Measurements from ENCODE around the gene CCDC149.

Gene CCDC149

DNA sequence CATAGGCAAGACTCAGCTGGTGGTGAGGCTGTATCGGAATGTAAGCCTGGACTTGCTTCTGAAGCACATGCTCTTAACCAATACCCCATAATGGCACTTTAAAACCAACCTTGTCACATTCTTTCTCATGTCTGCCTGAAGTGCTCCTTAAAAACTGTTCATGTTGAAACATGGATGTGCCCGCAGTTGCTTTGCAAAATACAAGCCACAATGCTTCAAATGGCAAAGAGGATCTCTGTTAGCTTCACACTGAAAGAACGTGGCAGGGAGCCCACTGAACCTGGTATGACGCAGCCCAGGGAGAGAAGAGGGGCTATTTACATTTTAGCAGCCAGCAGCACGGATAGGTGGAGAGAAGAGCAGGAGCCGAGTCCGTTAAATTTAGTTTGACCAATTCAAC, 88.1 kb downstream of the CCDC149 start:
- no peak overlapping the region for H3K4me3 ChIP-seq (replicated peaks; ENCODE audit: insufficient read depth, low read length)
- TF ChIP-seq, protein P1, sequence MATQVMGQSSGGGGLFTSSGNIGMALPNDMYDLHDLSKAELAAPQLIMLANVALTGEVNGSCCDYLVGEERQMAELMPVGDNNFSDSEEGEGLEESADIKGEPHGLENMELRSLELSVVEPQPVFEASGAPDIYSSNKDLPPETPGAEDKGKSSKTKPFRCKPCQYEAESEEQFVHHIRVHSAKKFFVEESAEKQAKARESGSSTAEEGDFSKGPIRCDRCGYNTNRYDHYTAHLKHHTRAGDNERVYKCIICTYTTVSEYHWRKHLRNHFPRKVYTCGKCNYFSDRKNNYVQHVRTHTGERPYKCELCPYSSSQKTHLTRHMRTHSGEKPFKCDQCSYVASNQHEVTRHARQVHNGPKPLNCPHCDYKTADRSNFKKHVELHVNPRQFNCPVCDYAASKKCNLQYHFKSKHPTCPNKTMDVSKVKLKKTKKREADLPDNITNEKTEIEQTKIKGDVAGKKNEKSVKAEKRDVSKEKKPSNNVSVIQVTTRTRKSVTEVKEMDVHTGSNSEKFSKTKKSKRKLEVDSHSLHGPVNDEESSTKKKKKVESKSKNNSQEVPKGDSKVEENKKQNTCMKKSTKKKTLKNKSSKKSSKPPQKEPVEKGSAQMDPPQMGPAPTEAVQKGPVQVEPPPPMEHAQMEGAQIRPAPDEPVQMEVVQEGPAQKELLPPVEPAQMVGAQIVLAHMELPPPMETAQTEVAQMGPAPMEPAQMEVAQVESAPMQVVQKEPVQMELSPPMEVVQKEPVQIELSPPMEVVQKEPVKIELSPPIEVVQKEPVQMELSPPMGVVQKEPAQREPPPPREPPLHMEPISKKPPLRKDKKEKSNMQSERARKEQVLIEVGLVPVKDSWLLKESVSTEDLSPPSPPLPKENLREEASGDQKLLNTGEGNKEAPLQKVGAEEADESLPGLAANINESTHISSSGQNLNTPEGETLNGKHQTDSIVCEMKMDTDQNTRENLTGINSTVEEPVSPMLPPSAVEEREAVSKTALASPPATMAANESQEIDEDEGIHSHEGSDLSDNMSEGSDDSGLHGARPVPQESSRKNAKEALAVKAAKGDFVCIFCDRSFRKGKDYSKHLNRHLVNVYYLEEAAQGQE (IDR thresholded peaks at IDR 0.05; ENCODE audit: insufficient replicate concordance, low read depth), result no peak
- TF ChIP-seq POLR2AphosphoS5 (IDR thresholded peaks at IDR 0.05; ENCODE audit: low read depth), result no peak
- no peak for TF ChIP-seq SPI1 (IDR thresholded peaks at IDR 0.05; ENCODE audit: borderline replicate concordance, low read depth)
- TF ChIP-seq, protein P2, sequence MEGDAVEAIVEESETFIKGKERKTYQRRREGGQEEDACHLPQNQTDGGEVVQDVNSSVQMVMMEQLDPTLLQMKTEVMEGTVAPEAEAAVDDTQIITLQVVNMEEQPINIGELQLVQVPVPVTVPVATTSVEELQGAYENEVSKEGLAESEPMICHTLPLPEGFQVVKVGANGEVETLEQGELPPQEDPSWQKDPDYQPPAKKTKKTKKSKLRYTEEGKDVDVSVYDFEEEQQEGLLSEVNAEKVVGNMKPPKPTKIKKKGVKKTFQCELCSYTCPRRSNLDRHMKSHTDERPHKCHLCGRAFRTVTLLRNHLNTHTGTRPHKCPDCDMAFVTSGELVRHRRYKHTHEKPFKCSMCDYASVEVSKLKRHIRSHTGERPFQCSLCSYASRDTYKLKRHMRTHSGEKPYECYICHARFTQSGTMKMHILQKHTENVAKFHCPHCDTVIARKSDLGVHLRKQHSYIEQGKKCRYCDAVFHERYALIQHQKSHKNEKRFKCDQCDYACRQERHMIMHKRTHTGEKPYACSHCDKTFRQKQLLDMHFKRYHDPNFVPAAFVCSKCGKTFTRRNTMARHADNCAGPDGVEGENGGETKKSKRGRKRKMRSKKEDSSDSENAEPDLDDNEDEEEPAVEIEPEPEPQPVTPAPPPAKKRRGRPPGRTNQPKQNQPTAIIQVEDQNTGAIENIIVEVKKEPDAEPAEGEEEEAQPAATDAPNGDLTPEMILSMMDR (IDR thresholded peaks at IDR 0.05; ENCODE audit: insufficient read depth, low read length), result no peak
- no peak for TF ChIP-seq GABPA (IDR thresholded peaks at IDR 0.05; ENCODE audit: low read depth)
- DNase-seq (ENCODE audit: low read depth in 1 of 2, low spot score in 1 of 2), result no peak

DNA sequence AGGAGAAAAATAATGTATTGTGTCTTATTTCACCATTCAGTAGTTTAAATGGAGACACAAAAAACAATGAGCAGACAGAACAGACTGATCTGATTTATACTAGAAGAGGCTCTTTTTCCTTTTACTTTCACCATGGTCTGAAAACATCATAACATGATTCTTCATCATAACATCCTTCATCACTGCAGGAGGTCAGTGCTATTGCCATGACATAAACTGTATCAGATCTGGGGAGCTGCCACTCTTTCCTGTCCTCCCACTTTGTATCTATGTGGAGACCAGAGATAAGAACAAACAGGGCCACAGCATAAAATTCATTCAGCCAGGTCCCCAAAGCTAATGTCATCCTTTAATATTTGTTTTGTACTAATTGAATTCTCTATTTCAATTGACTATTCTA, 92.3 kb downstream of the CCDC149 start:
- no peak for DNase-seq (ENCODE audit: low read depth in 1 of 2, low spot score in 1 of 2)
- Histone ChIP-seq H3K27me3 (ENCODE audit: insufficient read depth, poor library complexity, severe bottlenecking) (no peaks in the 10 kb centered on the region), H3K27ac (replicated peaks) (no peak overlapping the region), H3K4me3 (replicated peaks; ENCODE audit: insufficient read depth, low read length) (no peak overlapping the region)
- TF ChIP-seq, protein P1 (IDR thresholded peaks at IDR 0.05; ENCODE audit: insufficient replicate concordance, low read depth), result no peak
- TF ChIP-seq POLR2AphosphoS5 (IDR thresholded peaks at IDR 0.05; ENCODE audit: low read depth) (no peak), GABPA (IDR thresholded peaks at IDR 0.05; ENCODE audit: low read depth) (no peak), SPI1 (IDR thresholded peaks at IDR 0.05; ENCODE audit: borderline replicate concordance, low read depth) (no peak)
- TF ChIP-seq, protein P2 (IDR thresholded peaks at IDR 0.05; ENCODE audit: insufficient read depth, low read length), result no peak

More for the DNA sequence above, 88.1 kb downstream of the CCDC149 start:
- H3K27me3 ChIP-seq (ENCODE audit: insufficient read depth, poor library complexity, severe bottlenecking), result no peaks in the 10 kb centered on the region
- H3K27ac ChIP-seq (replicated peaks), result no peak overlapping the region

DNA sequence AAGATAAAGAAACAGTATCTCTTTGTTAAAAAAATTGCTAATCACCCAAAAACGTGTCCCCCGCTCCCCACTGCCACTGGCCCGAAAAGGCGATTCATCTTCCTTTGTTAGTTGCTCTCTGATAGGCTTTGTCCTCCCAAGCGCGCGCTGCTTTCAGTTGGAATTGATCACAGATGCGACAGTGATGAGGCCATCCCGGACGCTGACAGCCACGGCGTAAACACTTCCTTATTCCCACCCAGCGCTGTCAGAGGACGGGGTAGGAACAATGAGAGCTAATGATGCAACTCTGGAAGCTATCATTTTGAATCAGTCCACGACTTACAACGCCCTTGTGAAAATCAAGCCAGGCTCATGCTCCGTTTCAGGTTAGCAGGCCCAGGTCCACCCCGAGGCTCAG, 96.0 kb downstream of the CCDC149 start:
- Histone ChIP-seq H3K4me3 (replicated peaks; ENCODE audit: insufficient read depth, low read length) (no peak overlapping the region), H3K27me3 (ENCODE audit: insufficient read depth, poor library complexity, severe bottlenecking) (no peaks in the 10 kb centered on the region), H3K27ac (replicated peaks) (no peak overlapping the region)
- TF ChIP-seq GABPA (IDR thresholded peaks at IDR 0.05; ENCODE audit: low read depth), result no peak
- no peak for TF ChIP-seq POLR2AphosphoS5 (IDR thresholded peaks at IDR 0.05; ENCODE audit: low read depth)
- TF ChIP-seq, protein P2 (IDR thresholded peaks at IDR 0.05; ENCODE audit: insufficient read depth, low read length), result no peak
- TF ChIP-seq SPI1 (IDR thresholded peaks at IDR 0.05; ENCODE audit: borderline replicate concordance, low read depth), result no peak
- TF ChIP-seq, protein P1 (IDR thresholded peaks at IDR 0.05; ENCODE audit: insufficient replicate concordance, low read depth), result no peak
- DNase-seq (ENCODE audit: low read depth in 1 of 2, low spot score in 1 of 2), result no peak
